ENCODE results near the gene ZFYVE19. TPM values are rescaled to one million over a fixed set of nuclear protein-coding genes. Genes with fewer than 3 reads are reported as not detected.

Gene ZFYVE19
- total RNA-seq, 4 donors from 2014 or later, result 16.5 to 33.4 (median 28.9) TPM

DNA sequence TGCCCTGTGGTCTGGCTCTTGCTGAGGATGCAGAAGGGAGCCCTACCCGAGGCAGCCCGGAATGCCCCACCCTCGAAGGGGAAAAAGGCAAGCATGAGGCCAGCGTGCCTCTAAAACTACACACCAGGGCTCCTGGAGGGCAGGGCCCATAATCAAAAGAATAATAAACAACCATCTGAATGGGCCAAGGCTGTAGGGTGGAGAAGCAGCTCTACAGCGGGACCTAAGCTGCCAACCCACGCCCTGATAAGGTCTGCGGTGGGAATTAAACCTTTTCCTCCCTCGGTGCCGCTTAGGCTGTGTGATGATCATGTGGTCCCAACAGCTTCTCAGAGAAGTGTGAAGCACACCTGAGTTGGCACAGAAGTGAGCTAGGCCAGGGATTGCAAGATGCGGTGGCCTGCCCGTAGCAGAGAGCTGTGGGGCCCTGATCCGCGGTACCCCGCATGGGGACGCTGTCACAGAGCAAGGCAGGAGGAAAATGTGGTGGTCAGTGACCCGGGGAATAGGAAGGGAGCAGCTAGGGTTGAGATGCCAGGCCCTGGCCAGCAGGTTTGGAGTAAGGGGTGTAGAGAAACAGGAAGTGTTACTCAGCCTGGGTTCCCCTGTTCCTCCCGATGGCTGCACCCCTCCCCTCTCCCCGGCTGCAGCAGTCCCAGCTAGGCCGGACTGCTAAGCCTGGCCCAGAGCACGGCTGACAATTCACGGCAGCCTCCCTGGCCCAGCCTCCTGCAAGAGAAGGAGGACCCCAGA, 38.2 kb upstream of the ZFYVE19 start:
- WGBS, 2 donors, result 37 to 47% methylated on average over 6 to 18 of the region's 21 CpGs
- H3K4me3 ChIP-seq, result peak overlapping the region in 3 of 4 donors; percentile 45 to 48 (median 48)
- TF ChIP-seq, protein P1, sequence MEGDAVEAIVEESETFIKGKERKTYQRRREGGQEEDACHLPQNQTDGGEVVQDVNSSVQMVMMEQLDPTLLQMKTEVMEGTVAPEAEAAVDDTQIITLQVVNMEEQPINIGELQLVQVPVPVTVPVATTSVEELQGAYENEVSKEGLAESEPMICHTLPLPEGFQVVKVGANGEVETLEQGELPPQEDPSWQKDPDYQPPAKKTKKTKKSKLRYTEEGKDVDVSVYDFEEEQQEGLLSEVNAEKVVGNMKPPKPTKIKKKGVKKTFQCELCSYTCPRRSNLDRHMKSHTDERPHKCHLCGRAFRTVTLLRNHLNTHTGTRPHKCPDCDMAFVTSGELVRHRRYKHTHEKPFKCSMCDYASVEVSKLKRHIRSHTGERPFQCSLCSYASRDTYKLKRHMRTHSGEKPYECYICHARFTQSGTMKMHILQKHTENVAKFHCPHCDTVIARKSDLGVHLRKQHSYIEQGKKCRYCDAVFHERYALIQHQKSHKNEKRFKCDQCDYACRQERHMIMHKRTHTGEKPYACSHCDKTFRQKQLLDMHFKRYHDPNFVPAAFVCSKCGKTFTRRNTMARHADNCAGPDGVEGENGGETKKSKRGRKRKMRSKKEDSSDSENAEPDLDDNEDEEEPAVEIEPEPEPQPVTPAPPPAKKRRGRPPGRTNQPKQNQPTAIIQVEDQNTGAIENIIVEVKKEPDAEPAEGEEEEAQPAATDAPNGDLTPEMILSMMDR (IDR thresholded peaks at IDR 0.05), result no peak
- no peak for TF ChIP-seq POLR2A (IDR thresholded peaks at IDR 0.05)
- no peak for DNase-seq
- H3K27me3 ChIP-seq, result no peaks in the 10 kb centered on the region
- peaks cover 8 to 44% (median 13%) of the 10 kb centered on the region in 3 donors for H3K36me3 ChIP-seq
- peaks cover 66 to 96% (median 68%) of the 10 kb centered on the region in 3 donors for H3K4me1 ChIP-seq
- H3K9me3 ChIP-seq, result no peaks in the 10 kb centered on the region
- peak overlapping the region; percentile 86 to 96 (median 90) for H3K27ac ChIP-seq
- intact Hi-C loops (cut with DNase I), result no loop called here

DNA sequence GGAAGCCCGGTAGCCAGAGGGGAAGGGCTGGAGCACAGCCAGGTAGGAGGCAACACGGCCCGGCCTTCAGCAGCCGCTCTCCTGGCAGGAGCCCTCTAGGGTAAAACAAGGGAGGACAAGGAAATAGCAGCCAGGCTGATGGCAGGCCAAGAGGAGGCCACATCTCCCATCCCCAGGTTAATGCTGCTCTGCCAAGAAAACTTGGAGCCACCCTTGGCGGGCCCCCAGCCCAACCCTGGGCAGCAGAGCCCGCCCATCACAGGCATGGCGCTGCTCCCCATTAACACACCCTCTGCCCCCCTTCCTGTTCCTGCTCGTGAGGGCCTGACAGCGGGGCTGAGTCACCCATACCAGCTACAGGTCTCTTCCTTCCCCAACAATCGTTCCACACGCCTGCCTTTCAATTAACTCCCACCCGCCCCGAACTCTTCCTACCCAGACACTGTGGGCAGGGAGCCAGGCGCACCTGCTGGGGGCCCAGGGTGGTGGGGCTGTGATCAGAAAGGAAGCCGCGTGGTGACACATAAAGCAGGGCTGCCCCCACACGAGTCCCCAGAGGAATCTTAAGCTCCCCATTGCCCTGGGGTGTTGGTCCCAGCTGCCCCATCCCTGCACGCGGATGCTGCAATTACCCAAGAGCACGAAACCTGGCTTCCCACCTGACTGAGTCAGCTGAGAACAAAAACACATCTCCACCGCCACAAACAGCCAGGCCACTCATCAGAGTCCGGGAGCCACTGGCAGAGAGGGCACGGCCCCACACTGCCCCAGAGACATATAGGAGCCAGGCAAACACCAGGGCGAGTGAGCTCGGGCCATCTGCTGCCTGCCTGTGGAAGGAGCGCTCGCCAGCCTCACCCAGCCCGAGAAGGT, 37.4 kb upstream of the ZFYVE19 start, which contains the start of gene C15orf62:
Gene C15orf62 (plus strand): TSS at position 707 of the 873 bp plus-strand sequence. CDS start 516 bp downstream, outside the sequence.
- H3K36me3 ChIP-seq, result peaks cover 14 to 52% (median 21%) of the 10 kb centered on the region in 3 donors
- TF ChIP-seq, protein P1 (IDR thresholded peaks at IDR 0.05), result peak in 1 of 6 experiments; percentile 12
- TF ChIP-seq POLR2A (IDR thresholded peaks at IDR 0.05), result peak in 2 of 4 donors; percentile 40 to 49
- peaks cover 61 to 88% (median 61%) of the 10 kb centered on the region in 3 donors for H3K4me1 ChIP-seq
- peak within 1 kb of the TSS; percentile 22 to 48 (median 46) for H3K4me3 ChIP-seq
- intact Hi-C loops (cut with DNase I), result no loop called here
- no peak for DNase-seq
- 16 to 38% methylated on average over 2 to 6 of the region's 28 CpGs for WGBS, 2 donors
- H3K27me3 ChIP-seq, result no peaks in the 10 kb centered on the region
- no peaks in the 10 kb centered on the region for H3K9me3 ChIP-seq
- peak within 1 kb of the TSS; percentile 86 to 96 (median 90) for H3K27ac ChIP-seq

DNA sequence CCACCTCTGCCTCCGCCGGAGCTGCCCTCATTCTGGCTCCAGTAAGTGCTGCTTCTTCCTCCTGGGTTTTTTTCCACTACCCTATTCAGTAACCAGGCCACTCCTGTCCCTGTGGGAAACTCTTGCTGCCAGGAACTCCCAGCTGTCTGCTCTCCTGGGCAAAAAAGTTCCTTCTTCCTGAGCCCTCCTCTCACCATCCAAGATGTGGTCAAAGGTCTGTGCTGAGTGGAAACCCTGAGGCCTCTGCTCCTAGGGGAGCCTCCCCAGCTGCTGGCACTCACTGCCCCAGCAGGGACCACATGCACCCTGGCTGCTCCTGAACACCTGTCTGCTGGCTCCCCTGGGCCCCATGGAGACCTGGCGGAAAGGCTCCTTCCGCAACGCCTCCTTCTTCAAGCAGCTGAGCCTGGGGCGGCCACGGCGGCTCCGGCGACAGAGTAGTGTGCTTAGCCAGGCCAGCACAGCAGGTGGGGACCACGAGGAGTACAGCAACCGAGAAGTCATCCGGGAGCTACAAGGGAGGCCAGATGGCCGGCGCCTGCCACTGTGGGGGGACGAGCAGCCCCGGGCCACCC, 36.7 kb upstream of the ZFYVE19 start:
- Histone ChIP-seq H3K27ac (peak overlapping the region; percentile 86 to 96 (median 90)), H3K27me3 (no peaks in the 10 kb centered on the region), H3K4me3 (peak overlapping the region; percentile 22 to 48 (median 46)), H3K4me1 (peaks cover 54 to 81% (median 54%) of the 10 kb centered on the region in 3 donors), H3K36me3 (peaks cover 18 to 59% (median 23%) of the 10 kb centered on the region in 3 donors), H3K9me3 (no peaks in the 10 kb centered on the region)
- 33 to 61% methylated on average over 3 to 5 of the region's 17 CpGs for WGBS, 2 donors
- TF ChIP-seq, protein P1 (IDR thresholded peaks at IDR 0.05), result no peak
- TF ChIP-seq POLR2A (IDR thresholded peaks at IDR 0.05), result no peak
- intact Hi-C loops (cut with DNase I), result no loop called here
- DNase-seq, result no peak

DNA sequence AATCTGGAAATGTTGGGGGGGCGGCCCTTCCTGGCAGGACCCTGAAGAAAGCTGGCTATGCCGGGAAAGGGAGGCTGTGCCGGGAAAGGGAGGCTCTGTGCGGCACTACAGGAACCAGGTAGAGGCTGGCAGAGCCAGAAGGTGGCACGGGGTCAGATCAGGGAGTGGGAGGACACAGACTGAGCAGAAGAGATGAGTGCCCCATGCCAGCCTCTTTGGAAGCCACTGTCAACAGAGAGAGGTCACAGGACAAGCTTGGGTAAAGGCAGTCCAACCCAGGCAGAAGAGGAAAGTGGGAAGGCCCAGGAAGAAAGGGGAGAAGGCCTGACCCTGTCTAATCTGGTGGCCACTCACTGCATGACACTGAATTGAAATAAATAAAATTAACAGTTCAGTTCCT, 35.6 kb upstream of the ZFYVE19 start:
- Histone ChIP-seq H3K36me3 (peaks cover 18 to 70% (median 30%) of the 10 kb centered on the region in 3 donors), H3K4me1 (peaks cover 45 to 79% (median 49%) of the 10 kb centered on the region in 3 donors), H3K27ac (peak overlapping the region in 3 of 4 donors; percentile 86 to 96 (median 88)), H3K4me3 (peak overlapping the region in 3 of 4 donors; percentile 22 to 48 (median 45)), H3K9me3 (no peaks in the 10 kb centered on the region), H3K27me3 (no peaks in the 10 kb centered on the region)
- 97 to 100% methylated on average over 5 of the region's 5 CpGs for whole genome bisulfite sequencing, 2 donors
- intact Hi-C loops (cut with DNase I), result no loop called here
- TF ChIP-seq POLR2A (IDR thresholded peaks at IDR 0.05), result no peak
- TF ChIP-seq, protein P1 (IDR thresholded peaks at IDR 0.05), result no peak
- no peak for DNase-seq
